ENCODE measurements around the gene CAST.
"Not testable (repeated sequence)": the region's sequence is repeated elsewhere in the genome, so short reads cannot be mapped to it uniquely, and the experiment has no call there.

The CAST gene

GRCh38 chr5:96785326-96786109 lies 123.3 kb downstream of the CAST start:
- DNase-seq, result no peak

GRCh38 chr5:96788112-96788749 lies 126.1 kb downstream of the CAST start:
- DNase-seq, result no peak

- DNase-seq, result no peak
Observed at GRCh38 chr5:96789794-96790330, 127.7 kb downstream of the CAST start.

GRCh38 chr5:96790961-96791504 lies 128.9 kb downstream of the CAST start:
- DNase-seq, result no peak

- peak; percentile 59 for DNase-seq
Observed at GRCh38 chr5:96794757-96795156, 132.6 kb downstream of the CAST start.

GRCh38 chr5:96795626-96796025 lies 133.4 kb downstream of the CAST start:
- no peak for DNase-seq

GRCh38 chr5:96796434-96796833 lies 134.3 kb downstream of the CAST start:
- DNase-seq, result no peak

GRCh38 chr5:96801718-96802117 lies 139.5 kb downstream of the CAST start:
- not testable (repeated sequence) for DNase-seq

- peak; percentile 61 for DNase-seq
Observed at GRCh38 chr5:96807075-96807654, 145.0 kb downstream of the CAST start.

- no peak for DNase-seq
Observed at GRCh38 chr5:96808541-96808828, 146.3 kb downstream of the CAST start.

- DNase-seq, result no peak
Observed at GRCh38 chr5:96808868-96809558, 146.8 kb downstream of the CAST start.

- peak; percentile 28 for DNase-seq
Observed at GRCh38 chr5:96809921-96810320, 147.7 kb downstream of the CAST start.

GRCh38 chr5:96812851-96813250 lies 150.7 kb downstream of the CAST start:
- no peak for DNase-seq

GRCh38 chr5:96814041-96814440 lies 151.9 kb downstream of the CAST start:
- no peak for DNase-seq

- DNase-seq, result peak; percentile 68
Observed at GRCh38 chr5:96816411-96816939, 154.3 kb downstream of the CAST start.

GRCh38 chr5:96816991-96817390 lies 154.8 kb downstream of the CAST start:
- DNase-seq, result no peak

GRCh38 chr5:96817506-96817905 lies 155.3 kb downstream of the CAST start:
- no peak for DNase-seq

GRCh38 chr5:96818125-96818788 lies 156.1 kb downstream of the CAST start:
- DNase-seq, result no peak

GRCh38 chr5:96819806-96820205 lies 157.6 kb downstream of the CAST start:
- DNase-seq, result no peak

- no peak for DNase-seq
Observed at GRCh38 chr5:96821260-96821916, 159.2 kb downstream of the CAST start.

GRCh38 chr5:96822686-96823459 lies 160.7 kb downstream of the CAST start:
- no peak for DNase-seq
